Activated effector memory CD4-positive, alpha-beta T cell treated with anti-CD3 and anti-CD28 coated beads, Interleukin-2, amount 50 U/mL, for 16 hours (primary cell): ENCODE data around the gene ZNF554.

ENCODE experiments used
- DNase-seq: peaks from one replicate; pipeline ENCODE4 v3.0.0-alpha.2; 2020

ZNF554 gene

DNA sequence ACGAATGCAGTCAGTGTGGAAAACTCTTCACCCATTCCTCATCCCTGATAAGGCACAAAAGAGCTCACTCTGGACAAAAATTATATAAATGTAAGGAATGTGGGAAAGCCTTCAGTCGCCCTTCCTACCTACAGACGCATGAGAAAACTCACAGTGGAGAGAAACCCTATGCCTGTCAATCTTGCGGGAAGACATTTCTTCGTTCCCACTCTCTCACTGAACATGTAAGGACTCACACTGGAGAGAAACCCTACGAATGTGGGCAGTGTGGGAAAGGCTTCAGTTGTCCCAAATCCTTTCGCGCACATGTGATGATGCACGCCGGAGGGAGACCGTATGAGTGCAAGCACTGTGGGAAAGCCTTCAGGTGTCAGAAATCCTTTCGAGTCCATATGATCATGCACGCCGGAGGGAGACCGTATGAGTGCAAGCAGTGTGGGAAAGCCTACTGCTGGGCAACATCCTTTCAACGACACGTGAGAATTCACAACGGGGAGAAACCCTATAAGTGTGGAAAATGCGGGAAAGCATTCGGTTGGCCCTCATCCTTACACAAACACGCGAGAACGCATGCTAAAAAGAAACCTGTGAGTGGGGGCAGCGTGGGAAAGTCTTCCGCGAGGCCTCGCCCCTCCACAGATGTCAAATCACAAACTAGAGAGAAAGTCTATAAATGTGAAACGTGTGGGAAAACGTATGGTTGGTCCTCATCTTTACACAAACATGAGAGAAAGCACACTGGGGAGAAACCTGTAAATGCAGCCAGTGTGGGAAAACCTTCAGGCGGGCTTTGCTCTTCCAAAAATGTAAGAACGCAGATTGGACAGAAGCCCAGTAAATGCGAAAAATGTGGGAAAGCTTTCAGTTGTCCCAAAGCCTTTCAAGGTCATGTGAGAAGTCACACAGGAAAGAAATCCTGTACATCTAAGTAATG lies 58.0 kb downstream of the ZNF554 start:
- DNase-seq = no peak

DNA sequence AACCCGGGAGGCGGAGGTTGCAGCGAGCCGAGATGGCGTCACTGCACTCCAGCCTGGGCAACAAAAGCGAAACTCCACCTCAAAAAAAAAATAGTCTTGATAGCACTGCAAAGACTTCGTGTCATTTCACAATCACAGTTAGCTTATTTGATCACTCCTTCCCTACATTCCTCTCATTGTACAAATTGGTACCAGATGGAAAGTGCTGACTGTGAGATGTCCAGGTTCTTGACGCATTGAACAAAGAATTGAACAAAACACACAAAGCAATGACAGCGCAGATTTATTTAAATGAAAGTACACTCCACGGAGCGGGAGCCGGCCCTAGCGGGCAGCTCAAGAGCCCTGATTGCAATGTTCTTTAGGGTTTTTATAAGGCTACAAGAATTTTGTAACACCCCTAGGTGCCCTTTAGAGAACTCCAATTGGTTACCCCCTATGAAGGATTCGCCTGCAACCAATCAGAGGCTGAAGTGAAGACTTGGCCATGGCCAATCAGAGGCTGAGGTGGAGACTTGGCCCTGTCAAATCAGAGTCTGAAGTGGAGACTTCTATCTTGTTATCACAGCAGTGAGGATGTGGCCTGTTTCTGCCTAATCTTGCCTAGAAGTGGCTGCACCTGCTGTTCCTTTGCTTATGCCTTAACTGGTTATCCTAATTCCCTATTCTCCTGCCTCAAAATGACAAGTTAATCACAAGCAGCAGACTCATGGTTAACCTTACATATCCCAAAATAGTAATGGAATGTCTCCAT lies 64.2 kb downstream of the ZNF554 start:
- DNase-seq = no peak

DNA sequence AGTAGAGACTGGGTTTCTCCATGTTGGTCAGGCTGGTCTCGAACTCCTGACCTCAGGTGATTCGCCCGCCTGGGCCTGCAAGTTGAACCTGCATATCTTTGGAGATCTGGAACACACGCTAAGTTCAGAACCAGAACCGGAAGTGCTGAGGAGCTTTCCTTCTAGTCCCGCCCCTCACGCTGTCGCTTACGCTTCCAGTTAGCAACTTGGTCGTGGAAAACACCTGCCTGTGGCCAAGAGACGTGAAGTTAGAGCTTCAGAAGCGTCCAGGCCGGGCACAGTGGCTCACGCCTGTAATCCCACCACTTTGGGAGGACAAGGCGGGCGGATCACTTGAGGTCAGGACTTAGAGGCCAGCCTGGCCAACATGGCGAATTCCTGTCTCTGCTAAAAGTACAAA lies 66.1 kb downstream of the ZNF554 start:
- no peak for DNase-seq
